NT2/D1 (cell line): Measurements from ENCODE around the gene BSG.
"Not testable (repeated sequence)": the region's sequence is repeated elsewhere in the genome, so short reads cannot be mapped to it uniquely, and the experiment has no call there.

ENCODE experiments used
- DNase-seq: peaks from one replicate; pipeline ENCODE4 v3.0.0-alpha.2; 2011; ENCODE audit warnings: low read depth, low spot score
- H3K27me3 ChIP-seq: 2 replicates; pipeline ENCODE4 v1.6.0; 2011; ENCODE audit warnings: mild to moderate bottlenecking; ENCODE audit not compliant: insufficient read length, insufficient read depth
- H3K36me3 ChIP-seq: 2 replicates; pipeline ENCODE4 v1.6.1; 2011; ENCODE audit warnings: mild to moderate bottlenecking, low read length, mixed read lengths; ENCODE audit not compliant: insufficient read depth, insufficient read length
- H3K4me1 ChIP-seq: 2 replicates; pipeline ENCODE4 v1.5.1; 2011; ENCODE audit not compliant: insufficient read depth, insufficient read length
- H3K4me3 ChIP-seq: 2 replicates; pipeline ENCODE4 v1.5.1; 2011; ENCODE audit warnings: low read depth; ENCODE audit not compliant: insufficient read length
- H3K9ac ChIP-seq: 2 replicates; pipeline ENCODE4 v1.6.0; 2011; ENCODE audit warnings: low read depth; ENCODE audit not compliant: insufficient read length
- H3K9me3 ChIP-seq: 2 replicates; pipeline ENCODE4 v1.5.1; 2011; ENCODE audit warnings: mild to moderate bottlenecking, low read length; ENCODE audit not compliant: insufficient read depth
- SUZ12 ChIP-seq: IDR thresholded peaks from 2 replicates; pipeline ENCODE4 v1.6.1; 2011; ENCODE audit not compliant: insufficient read length, insufficient read depth; ENCODE audit errors: extremely low read depth
- YY1 ChIP-seq: IDR thresholded peaks from 2 replicates; pipeline ENCODE4 v1.6.1; 2011; ENCODE audit not compliant: insufficient read length, insufficient read depth
- ZNF274 ChIP-seq: IDR thresholded peaks from 2 replicates; pipeline ENCODE4 v1.6.1; 2011; ENCODE audit warnings: mild to moderate bottlenecking, low read depth, low read length

The BSG gene

GRCh38 chr19:597406-598315 lies 25.3 kb downstream of the BSG start:
- no peak for DNase-seq
- Histone ChIP-seq H3K9me3 (peaks cover 20% of the 10 kb centered on the region), H3K4me1 (peaks cover 7% of the 10 kb centered on the region), H3K4me3 (no peak overlapping the region), H3K9ac (no peak overlapping the region), H3K27me3 (peaks cover 24% of the 10 kb centered on the region), H3K36me3 (no peaks in the 10 kb centered on the region)
- TF ChIP-seq SUZ12, result no peak
- TF ChIP-seq YY1, result no peak
- TF ChIP-seq ZNF274, result no peak

- H3K4me3 ChIP-seq, result no peak overlapping the region
- DNase-seq, result no peak
- no peak for TF ChIP-seq YY1
- no peak for TF ChIP-seq SUZ12
- TF ChIP-seq ZNF274, result no peak
These were observed 28.9 kb downstream of the BSG start for GRCh38 chr19:601310-601709.

GRCh38 chr19:601790-602189 lies 29.4 kb downstream of the BSG start:
- no peak for TF ChIP-seq YY1
- no peak for TF ChIP-seq ZNF274
- TF ChIP-seq SUZ12, result no peak
- Histone ChIP-seq H3K9ac (no peak overlapping the region), H3K9me3 (peaks cover 40% of the 10 kb centered on the region), H3K36me3 (no peaks in the 10 kb centered on the region), H3K4me3 (no peak overlapping the region), H3K4me1 (no peaks in the 10 kb centered on the region), H3K27me3 (peaks cover 5% of the 10 kb centered on the region)
- no peak for DNase-seq

More at GRCh38 chr19:601310-601709, 28.9 kb downstream of the BSG start:
- Histone ChIP-seq H3K9me3 (peaks cover 40% of the 10 kb centered on the region), H3K4me1 (no peaks in the 10 kb centered on the region), H3K9ac (no peak overlapping the region), H3K36me3 (no peaks in the 10 kb centered on the region), H3K27me3 (peaks cover 6% of the 10 kb centered on the region)

- Histone ChIP-seq H3K9me3 (peaks cover 38% of the 10 kb centered on the region), H3K9ac (no peak overlapping the region), H3K4me3 (no peak overlapping the region), H3K36me3 (no peaks in the 10 kb centered on the region), H3K4me1 (no peaks in the 10 kb centered on the region), H3K27me3 (no peaks in the 10 kb centered on the region)
- DNase-seq, result no peak
- TF ChIP-seq ZNF274 (no peak), SUZ12 (no peak), YY1 (no peak)
These were observed 30.2 kb downstream of the BSG start for GRCh38 chr19:602391-603301.

GRCh38 chr19:603302-603639 lies 30.9 kb downstream of the BSG start:
- H3K4me3 ChIP-seq, H3K27me3 ChIP-seq, DNase-seq, H3K36me3 ChIP-seq, H3K9ac ChIP-seq, H3K4me1 ChIP-seq: not testable (repeated sequence)
- H3K9me3 ChIP-seq, result peaks cover 35% of the 10 kb centered on the region

GRCh38 chr19:603779-604178 lies 31.4 kb downstream of the BSG start:
- H3K4me3 ChIP-seq, H3K36me3 ChIP-seq, DNase-seq, H3K4me1 ChIP-seq, H3K9ac ChIP-seq, H3K27me3 ChIP-seq: not testable (repeated sequence)
- peaks cover 35% of the 10 kb centered on the region for H3K9me3 ChIP-seq

GRCh38 chr19:604355-604754 lies 32.0 kb downstream of the BSG start:
- no peak overlapping the region for H3K9ac ChIP-seq
- H3K9me3 ChIP-seq, result peaks cover 35% of the 10 kb centered on the region
- peaks cover 2% of the 10 kb centered on the region for H3K36me3 ChIP-seq
- no peaks in the 10 kb centered on the region for H3K27me3 ChIP-seq
- DNase-seq, result no peak
- H3K4me1 ChIP-seq, result no peaks in the 10 kb centered on the region
- H3K4me3 ChIP-seq, result no peak overlapping the region
- TF ChIP-seq ZNF274, result no peak
- no peak for TF ChIP-seq YY1
- TF ChIP-seq SUZ12, result no peak

GRCh38 chr19:605061-605971 lies 32.9 kb downstream of the BSG start:
- not testable (repeated sequence) for H3K9ac ChIP-seq, DNase-seq, H3K4me1 ChIP-seq, H3K4me3 ChIP-seq, H3K27me3 ChIP-seq
- H3K36me3 ChIP-seq, result peaks cover 11% of the 10 kb centered on the region
- peaks cover 35% of the 10 kb centered on the region for H3K9me3 ChIP-seq
